ENCODE measurements around the gene ACSL5. TPM values are rescaled to one million over a fixed set of nuclear protein-coding genes. Genes with fewer than 3 reads are reported as not detected.

Gene ACSL5
- total RNA-seq, 1 donor from 2014 or later = 53.5 TPM

DNA sequence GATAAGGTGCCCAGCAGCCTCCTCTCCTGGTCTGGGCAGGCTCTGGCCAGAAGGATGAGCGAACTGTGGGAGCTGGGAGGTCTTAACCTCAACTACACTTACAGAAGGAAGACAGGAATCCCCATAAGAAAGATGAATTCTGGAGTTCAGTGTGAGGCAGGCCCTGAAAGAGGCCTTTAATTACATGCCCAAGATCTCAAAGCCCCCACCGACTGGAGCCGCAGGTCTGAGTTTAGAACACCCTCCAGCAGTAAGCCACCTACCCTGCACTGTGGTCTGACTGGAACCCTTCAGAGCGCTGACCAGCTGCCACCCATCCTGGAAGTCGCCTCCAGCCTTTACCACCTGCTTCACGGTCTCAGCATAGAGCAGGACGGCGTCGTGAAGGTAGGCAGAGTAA lies 28.2 kb upstream of the ACSL5 start:
- ATAC-seq (ENCODE audit: low read depth) = no peak
- no peak for DNase-seq
- H3K9me3 Mint-ChIP-seq = no peaks in the 10 kb centered on the region
- H3K4me3 Mint-ChIP-seq = no peak overlapping the region
- intact Hi-C loops (cut with micrococcal nuclease) = no loop called here
- no peaks in the 10 kb centered on the region for H3K4me1 Mint-ChIP-seq
- peaks cover 2% of the 10 kb centered on the region for H3K27me3 Mint-ChIP-seq
- no peak overlapping the region for H3K27ac Mint-ChIP-seq
- ChIA-PET CTCF (no interaction called here), POLR2A (no interaction called here)
- no peaks in the 10 kb centered on the region for H3K36me3 Mint-ChIP-seq (ENCODE audit: low read depth)
- TF ChIP-seq, protein P1, sequence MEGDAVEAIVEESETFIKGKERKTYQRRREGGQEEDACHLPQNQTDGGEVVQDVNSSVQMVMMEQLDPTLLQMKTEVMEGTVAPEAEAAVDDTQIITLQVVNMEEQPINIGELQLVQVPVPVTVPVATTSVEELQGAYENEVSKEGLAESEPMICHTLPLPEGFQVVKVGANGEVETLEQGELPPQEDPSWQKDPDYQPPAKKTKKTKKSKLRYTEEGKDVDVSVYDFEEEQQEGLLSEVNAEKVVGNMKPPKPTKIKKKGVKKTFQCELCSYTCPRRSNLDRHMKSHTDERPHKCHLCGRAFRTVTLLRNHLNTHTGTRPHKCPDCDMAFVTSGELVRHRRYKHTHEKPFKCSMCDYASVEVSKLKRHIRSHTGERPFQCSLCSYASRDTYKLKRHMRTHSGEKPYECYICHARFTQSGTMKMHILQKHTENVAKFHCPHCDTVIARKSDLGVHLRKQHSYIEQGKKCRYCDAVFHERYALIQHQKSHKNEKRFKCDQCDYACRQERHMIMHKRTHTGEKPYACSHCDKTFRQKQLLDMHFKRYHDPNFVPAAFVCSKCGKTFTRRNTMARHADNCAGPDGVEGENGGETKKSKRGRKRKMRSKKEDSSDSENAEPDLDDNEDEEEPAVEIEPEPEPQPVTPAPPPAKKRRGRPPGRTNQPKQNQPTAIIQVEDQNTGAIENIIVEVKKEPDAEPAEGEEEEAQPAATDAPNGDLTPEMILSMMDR (IDR thresholded peaks at IDR 0.05) = no peak

DNA sequence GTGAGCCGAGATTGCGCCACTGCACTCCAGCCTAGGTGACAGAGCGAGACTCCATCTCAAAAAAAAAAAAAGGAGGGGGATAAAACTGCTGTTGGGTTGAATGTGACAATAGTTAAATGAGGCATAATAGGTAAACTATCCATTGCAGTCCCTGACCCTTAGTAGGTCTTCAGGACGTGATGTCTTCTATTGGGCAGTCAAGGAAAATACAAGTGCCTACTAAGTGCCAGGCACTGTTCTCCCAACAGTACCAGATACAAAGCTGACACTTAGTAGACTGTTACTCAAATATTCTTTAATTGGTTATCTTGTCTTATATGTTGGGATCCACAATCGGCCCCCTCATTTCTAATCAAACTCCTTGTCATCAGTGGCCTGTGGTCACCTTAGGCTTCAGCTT lies 27.1 kb upstream of the ACSL5 start:
- intact Hi-C loops (cut with micrococcal nuclease) = no loop called here
- no peaks in the 10 kb centered on the region for H3K4me1 Mint-ChIP-seq
- H3K27me3 Mint-ChIP-seq = peaks cover 2% of the 10 kb centered on the region
- no peak for DNase-seq
- no peaks in the 10 kb centered on the region for H3K36me3 Mint-ChIP-seq (ENCODE audit: low read depth)
- H3K27ac Mint-ChIP-seq = no peak overlapping the region
- TF ChIP-seq, protein P1 (IDR thresholded peaks at IDR 0.05) = no peak
- ATAC-seq (ENCODE audit: low read depth) = no peak
- POLR2A ChIA-PET = interaction anchor here (0.7 kb wide), 1 partner anchor 205 kb away, joined by 3 read pairs; no protein-coding TSS in a partner anchor
- CTCF ChIA-PET = no interaction called here
- H3K9me3 Mint-ChIP-seq = no peaks in the 10 kb centered on the region
- H3K4me3 Mint-ChIP-seq = no peak overlapping the region

DNA sequence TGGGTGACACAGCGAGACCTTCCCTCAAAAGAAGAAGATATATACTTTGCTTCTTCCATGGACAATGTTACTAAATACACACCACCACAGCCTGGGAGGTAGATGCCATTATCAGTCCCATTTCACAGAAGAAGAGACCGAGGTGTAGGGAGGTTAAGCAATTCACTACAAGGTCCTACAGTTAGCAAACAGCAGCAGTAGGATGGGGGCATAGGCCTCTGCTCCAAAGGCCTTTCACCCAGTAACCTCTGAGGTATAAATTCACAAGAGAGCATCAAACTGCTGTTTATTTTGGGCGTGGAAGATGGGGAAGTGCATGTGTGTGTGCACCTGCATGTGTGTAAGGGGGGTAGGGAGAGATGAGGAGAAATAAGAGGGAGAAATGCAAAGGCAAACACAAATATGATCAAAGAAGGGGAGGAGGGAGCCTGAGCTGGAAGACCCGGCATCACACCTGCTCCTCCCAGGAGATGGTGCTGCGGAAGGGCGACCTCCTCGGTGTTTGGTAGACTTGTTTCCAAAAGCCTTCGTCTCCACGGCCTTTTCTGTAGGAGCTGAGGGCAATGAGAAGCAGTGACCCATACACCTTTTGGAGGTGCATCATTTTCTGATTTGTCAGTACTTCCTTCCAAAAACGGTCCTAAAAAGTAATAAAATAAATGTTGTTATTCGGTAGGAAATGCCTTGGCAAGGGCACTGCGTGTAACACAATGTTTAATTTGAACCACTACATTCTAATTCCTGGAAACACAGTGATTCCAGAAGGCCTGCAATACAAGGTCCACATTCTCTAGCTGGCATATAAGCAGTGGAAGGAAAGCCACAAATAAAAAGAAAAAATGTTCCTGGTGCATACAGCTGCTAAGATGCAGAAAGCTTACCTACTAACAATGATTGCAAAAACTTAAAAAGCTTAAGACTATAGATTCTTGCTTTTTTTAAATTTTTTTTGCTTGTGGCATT lies 25.9 kb upstream of the ACSL5 start:
- Mint-ChIP-seq H3K9me3 (no peaks in the 10 kb centered on the region), H3K27ac (no peak overlapping the region), H3K4me1 (no peaks in the 10 kb centered on the region), H3K27me3 (peaks cover 2% of the 10 kb centered on the region), H3K36me3 (ENCODE audit: low read depth) (no peaks in the 10 kb centered on the region), H3K4me3 (no peak overlapping the region)
- ChIA-PET CTCF (interaction anchor here (0.6 kb wide), 1 partner anchor 36 kb away, joined by 3 read pairs; no protein-coding TSS in a partner anchor), POLR2A (no interaction called here)
- intact Hi-C loops (cut with micrococcal nuclease) = no loop called here
- ATAC-seq (ENCODE audit: low read depth) (no peak), DNase-seq (no peak)
- TF ChIP-seq, protein P1 (IDR thresholded peaks at IDR 0.05) = no peak

DNA sequence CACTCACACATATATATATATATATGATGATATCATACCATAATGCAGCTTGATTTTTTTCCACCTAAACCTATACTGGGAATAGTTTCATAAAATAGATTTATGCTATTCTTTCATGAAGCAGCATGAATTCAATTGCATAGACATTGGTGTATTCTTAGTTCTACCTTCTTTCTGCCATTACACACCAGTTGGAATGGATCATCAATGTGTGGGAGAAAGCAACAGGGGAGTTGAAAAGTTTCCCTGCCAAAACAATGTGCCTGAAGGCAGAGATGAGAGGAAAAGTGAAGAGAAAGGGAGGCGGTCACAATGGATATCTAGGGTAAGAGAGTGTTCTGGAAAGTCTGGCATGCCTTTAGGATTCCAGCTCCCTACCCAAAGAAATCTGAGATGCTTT lies 25.2 kb upstream of the ACSL5 start:
- DNase-seq = no peak
- Mint-ChIP-seq H3K36me3 (ENCODE audit: low read depth) (no peaks in the 10 kb centered on the region), H3K27me3 (peaks cover 2% of the 10 kb centered on the region), H3K9me3 (no peaks in the 10 kb centered on the region), H3K27ac (no peak overlapping the region), H3K4me1 (no peaks in the 10 kb centered on the region), H3K4me3 (no peak overlapping the region)
- CTCF ChIA-PET = no interaction called here
- ATAC-seq (ENCODE audit: low read depth) = no peak
- POLR2A ChIA-PET = no interaction called here
- TF ChIP-seq, protein P1 (IDR thresholded peaks at IDR 0.05) = no peak
- intact Hi-C loops (cut with micrococcal nuclease) = no loop called here

DNA sequence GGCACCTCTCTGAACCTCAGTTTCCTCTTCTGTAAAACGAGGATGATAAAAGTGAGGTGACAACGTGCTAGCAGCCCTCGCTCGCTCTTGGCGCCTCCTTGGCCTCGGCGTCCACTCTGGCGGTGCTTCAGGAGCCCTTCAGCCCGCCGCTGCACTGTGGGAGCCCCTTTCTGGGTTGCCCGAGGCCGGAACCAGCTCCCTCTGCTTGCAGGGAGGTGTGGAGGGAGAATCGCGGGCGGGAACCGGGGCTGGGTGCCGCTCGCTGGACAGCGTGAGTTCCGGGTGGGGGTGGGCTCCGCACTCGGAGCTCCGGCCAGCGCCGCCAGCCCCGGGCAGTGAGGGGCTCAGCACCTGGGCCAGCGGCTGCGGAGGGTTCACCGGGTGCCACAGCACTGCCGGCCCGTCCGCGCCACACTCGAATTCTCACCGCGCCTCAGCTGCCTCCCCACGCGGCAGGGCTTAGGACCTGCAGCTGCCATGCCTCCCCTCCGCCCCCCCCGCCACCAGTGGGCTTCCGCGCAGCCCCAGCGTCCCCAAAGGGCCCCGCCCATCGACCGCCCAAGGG lies 24.3 kb upstream of the ACSL5 start:
- no peak for ATAC-seq (ENCODE audit: low read depth)
- CTCF ChIA-PET = no interaction called here
- intact Hi-C loops (cut with micrococcal nuclease) = no loop called here

More for the DNA sequence above, 24.3 kb upstream of the ACSL5 start:
- Mint-ChIP-seq H3K27me3 (peaks cover 2% of the 10 kb centered on the region), H3K9me3 (no peaks in the 10 kb centered on the region), H3K27ac (no peak overlapping the region), H3K4me1 (no peaks in the 10 kb centered on the region), H3K4me3 (no peak overlapping the region), H3K36me3 (ENCODE audit: low read depth) (no peaks in the 10 kb centered on the region)
- TF ChIP-seq, protein P1 (IDR thresholded peaks at IDR 0.05) = no peak
- POLR2A ChIA-PET = no interaction called here
- DNase-seq = no peak
